Epithelial cell of esophagus (primary cell): ENCODE results near the gene SLC24A4.

Experiments
- DNase-seq: peaks from one replicate; pipeline ENCODE4 v3.0.0; 2010; ENCODE audit warnings: low read depth
- H3K4me3 ChIP-seq: 2 replicates; pipeline ENCODE4 v1.5.1; 2011; ENCODE audit warnings: mild to moderate bottlenecking, low read length, control low read depth
- TF ChIP-seq, protein P1 (sequence below): IDR thresholded peaks from 2 replicates; pipeline ENCODE4 v1.5.1; 2011; ENCODE audit warnings: low read depth, mild to moderate bottlenecking, low read length, control low read depth, inconsistent platforms; ENCODE audit not compliant: insufficient read depth; ENCODE audit errors: missing control alignments

SLC24A4 gene

DNA sequence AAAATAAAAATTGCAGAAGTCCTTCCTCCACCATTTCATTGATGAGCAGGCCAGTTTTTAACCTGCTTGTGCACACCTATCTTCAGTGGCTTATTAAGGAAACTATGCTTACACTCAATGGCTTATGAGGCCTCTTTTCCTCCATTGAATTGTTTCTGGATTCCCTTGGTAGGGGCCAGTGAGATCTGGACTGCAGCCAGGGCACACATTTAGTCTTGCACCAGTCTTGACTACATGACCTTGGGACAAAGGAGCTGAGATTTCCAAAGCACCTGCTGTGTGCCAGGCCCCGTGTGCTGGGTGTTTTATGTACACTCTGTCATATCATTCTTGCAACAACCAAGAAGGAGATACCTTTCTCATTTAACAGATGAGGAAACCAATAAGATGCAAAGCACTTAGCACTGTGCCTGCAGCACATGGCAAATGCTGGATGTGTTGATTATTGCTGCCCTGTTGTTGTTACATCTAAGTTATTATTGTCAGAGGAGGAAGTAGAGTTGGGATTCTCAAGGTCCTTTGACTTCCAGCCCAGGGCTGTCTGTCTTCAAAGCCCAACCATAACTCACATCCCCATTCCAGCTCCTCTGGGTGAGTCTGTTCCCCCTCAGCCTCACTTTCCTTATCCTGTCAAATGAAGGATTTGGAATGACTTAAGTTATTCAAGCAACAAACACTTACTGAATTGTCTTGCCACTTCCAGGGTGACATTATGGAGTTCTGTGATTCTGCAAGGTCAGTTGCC lies 159.0 kb downstream of the SLC24A4 start:
- DNase-seq: no peak
- TF ChIP-seq, protein P1, sequence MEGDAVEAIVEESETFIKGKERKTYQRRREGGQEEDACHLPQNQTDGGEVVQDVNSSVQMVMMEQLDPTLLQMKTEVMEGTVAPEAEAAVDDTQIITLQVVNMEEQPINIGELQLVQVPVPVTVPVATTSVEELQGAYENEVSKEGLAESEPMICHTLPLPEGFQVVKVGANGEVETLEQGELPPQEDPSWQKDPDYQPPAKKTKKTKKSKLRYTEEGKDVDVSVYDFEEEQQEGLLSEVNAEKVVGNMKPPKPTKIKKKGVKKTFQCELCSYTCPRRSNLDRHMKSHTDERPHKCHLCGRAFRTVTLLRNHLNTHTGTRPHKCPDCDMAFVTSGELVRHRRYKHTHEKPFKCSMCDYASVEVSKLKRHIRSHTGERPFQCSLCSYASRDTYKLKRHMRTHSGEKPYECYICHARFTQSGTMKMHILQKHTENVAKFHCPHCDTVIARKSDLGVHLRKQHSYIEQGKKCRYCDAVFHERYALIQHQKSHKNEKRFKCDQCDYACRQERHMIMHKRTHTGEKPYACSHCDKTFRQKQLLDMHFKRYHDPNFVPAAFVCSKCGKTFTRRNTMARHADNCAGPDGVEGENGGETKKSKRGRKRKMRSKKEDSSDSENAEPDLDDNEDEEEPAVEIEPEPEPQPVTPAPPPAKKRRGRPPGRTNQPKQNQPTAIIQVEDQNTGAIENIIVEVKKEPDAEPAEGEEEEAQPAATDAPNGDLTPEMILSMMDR: no peak
- H3K4me3 ChIP-seq: no peak overlapping the region

DNA sequence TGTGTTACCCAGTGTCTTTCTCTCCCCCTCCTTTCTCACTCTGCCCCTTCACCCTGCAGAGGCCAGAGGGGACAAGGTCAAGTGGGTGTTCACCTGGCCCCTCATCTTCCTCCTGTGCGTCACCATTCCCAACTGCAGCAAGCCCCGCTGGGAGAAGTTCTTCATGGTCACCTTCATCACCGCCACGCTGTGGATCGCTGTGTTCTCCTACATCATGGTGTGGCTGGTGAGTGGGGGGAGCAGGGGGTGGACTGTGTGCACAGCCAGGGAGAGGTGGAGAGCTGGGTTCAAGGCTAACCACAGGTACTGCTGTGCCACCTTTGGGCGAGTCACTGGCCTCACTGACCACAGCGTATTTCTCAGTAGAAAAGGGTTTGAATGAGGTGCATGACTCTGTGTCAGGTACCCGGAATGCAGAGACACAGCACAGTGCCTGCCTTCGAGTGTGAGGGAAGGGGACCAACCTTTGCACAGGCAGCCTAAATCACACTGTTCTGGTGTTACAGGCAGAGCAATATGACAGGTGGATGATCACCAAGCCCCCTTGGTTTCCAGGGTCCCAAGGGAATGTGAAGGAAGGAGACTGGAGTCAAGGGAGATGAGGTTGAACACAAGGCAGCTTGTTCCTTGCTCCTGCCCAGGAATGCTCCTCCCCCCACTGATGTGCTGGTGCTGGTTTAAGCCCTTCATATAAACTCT lies 159.8 kb downstream of the SLC24A4 start:
- TF ChIP-seq, protein P1: no peak
- DNase-seq: no peak
- no peak overlapping the region for H3K4me3 ChIP-seq

- H3K4me3 ChIP-seq: no peak overlapping the region
- TF ChIP-seq, protein P1: no peak
- no peak for DNase-seq
Observed at GRCh38 chr14:92484132-92484823, 161.3 kb downstream of the SLC24A4 start.

GRCh38 chr14:92486881-92487280 lies 163.9 kb downstream of the SLC24A4 start:
- TF ChIP-seq, protein P1: no peak
- DNase-seq: no peak
- H3K4me3 ChIP-seq: no peak overlapping the region

GRCh38 chr14:92487513-92488133 lies 164.7 kb downstream of the SLC24A4 start:
- DNase-seq: no peak
- TF ChIP-seq, protein P1: no peak
- H3K4me3 ChIP-seq: no peak overlapping the region

DNA sequence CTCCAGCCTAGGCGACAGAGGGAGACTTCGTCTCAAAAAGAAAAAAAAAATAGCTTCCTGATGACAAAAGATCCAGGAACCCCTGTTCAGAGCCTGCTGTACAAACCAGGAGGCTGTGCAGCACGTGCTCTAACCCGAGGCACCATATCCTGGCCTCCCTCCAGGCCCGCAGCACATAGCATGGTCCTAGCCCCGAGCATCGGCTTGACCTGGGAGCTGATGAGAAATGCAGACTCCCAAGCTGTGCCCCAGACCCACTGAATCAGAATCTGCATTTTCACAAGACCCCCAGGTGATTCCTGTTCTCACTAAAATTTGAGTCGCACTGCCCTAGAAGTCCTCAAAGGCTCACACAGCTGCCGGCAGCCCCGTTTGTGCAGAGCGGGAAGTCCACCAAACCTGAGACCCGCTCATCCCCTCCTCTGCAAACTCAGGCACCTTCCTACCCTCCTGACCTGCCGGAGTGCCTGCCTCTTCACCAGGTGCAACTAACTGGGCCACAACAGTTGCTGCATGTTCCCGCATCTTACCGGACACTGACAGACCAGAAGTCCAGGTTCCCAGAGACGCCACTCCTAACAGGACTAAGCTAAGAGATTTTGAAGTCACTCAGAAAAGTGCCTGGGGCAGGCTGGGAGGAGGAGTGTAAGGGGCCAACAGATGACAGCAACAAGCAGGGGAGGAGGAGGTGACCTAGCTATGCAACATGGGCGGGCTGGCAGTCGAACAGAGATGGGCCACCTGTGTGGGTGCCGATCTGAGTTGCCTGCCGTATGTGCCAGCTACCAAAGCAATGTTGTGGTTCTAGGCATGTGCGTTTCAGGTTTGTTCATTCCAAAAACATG lies 166.7 kb downstream of the SLC24A4 start:
- no peak overlapping the region for H3K4me3 ChIP-seq
- no peak for DNase-seq
- TF ChIP-seq, protein P1: no peak
